Measurements from ENCODE around the gene ENSA. TPM values are rescaled to one million over a fixed set of nuclear protein-coding genes. Genes with fewer than 3 reads are reported as not detected.

The ENSA gene
- total RNA-seq, 1 experiment from 2014 or later: 212 TPM

- Histone ChIP-seq H3K56ac (ENCODE audit: insufficient read length, low read depth, low read length) (no peak overlapping the region), H3K18ac (ENCODE audit: insufficient read length, low read depth, low read length) (no peak overlapping the region), H2AFZ (ENCODE audit: low read length) (no peak overlapping the region), H3T11ph (ENCODE audit: low read length) (no peak overlapping the region), H3K27me3 (ENCODE audit: insufficient read depth, low read length) (no peaks in the 10 kb centered on the region), H2BK120ac (ENCODE audit: low read depth, low read length, poor library complexity, severe bottlenecking) (no peak overlapping the region), H2BK12ac (ENCODE audit: insufficient read length, low read depth, low read length) (no peak overlapping the region), H3K23me2 (ENCODE audit: insufficient read length, low read depth, low read length, poor library complexity, severe bottlenecking) (no peaks in the 10 kb centered on the region), H3K4me2 (ENCODE audit: insufficient read depth, insufficient read length, low read length) (no peak overlapping the region), H4K5ac (ENCODE audit: insufficient read length, low read depth, low read length) (no peak overlapping the region), H3K27ac (ENCODE audit: insufficient read length, low read depth, low read length) (no peak overlapping the region), H3K9ac (ENCODE audit: extremely low read depth, insufficient read length, low read length) (no peak overlapping the region), H3K23ac (ENCODE audit: insufficient read length, low read depth, low read length) (no peak overlapping the region), H3K4ac (ENCODE audit: low read depth, low read length) (no peak overlapping the region), H3K14ac (ENCODE audit: insufficient read depth, low read length) (no peak overlapping the region), H2AK5ac (ENCODE audit: insufficient read length, low read length) (no peak overlapping the region), H4K20me1 (ENCODE audit: control insufficient read depth, insufficient read depth, insufficient read length) (no peaks in the 10 kb centered on the region), H3K79me2 (ENCODE audit: insufficient read depth, low read length) (no peaks in the 10 kb centered on the region), H3K79me1 (ENCODE audit: insufficient read depth, low read depth, low read length, poor library complexity, severe bottlenecking) (no peaks in the 10 kb centered on the region), H3K4me1 (ENCODE audit: insufficient read depth, low read length) (peaks cover 4% of the 10 kb centered on the region; the same call in 1 of the 2 replicates), H2BK15ac (ENCODE audit: low read depth, low read length) (no peak overlapping the region), H2BK20ac (ENCODE audit: low read depth, low read length, poor library complexity, severe bottlenecking) (no peak overlapping the region), H2BK5ac (ENCODE audit: insufficient read length, low read length) (no peak overlapping the region), H4K91ac (ENCODE audit: insufficient read length, low read depth, low read length) (no peak overlapping the region), H3K9me3 (ENCODE audit: control insufficient read depth, low read depth, low read length) (no peaks in the 10 kb centered on the region), H4K8ac (replicated peaks; ENCODE audit: insufficient read length, low read depth, low read length) (no peak overlapping the region)
- Mint-ChIP-seq H3K4me1 (peaks cover 0 to 9% of the 10 kb centered on the region in 2 experiments; a peak in 1 of 4 replicates), H3K27me3 (ENCODE audit: low read depth) (no peaks in the 10 kb centered on the region), H3K4me3 (no peak overlapping the region), H3K9me3 (no peaks in the 10 kb centered on the region; a peak in 1 of 5 replicates), H3K36me3 (ENCODE audit: insufficient read depth in 1 of 3, low read depth in 3 of 3) (peaks cover 1 to 40% (median 23%) of the 10 kb centered on the region in 3 experiments; a peak in 6 of 7 replicates), H3K27ac (no peak overlapping the region)
- DNase-seq: no peak
- no CpG with 5 or more reads among the region's 1 CpG for WGBS (ENCODE audit: extremely low coverage, insufficient read length, low lambda C conversion rate)
- TF ChIP-seq CTCF (conservative IDR thresholded peaks at IDR 0.05): no peak
Measured at GRCh38 chr1:150650193-150650592, 20.8 kb upstream of the ENSA start.
